Raji (cell line): ENCODE data around the gene PLCXD1.

Source experiments
- POLR2A ChIP-seq: IDR thresholded peaks from 2 replicates; pipeline ENCODE4 v1.6.1; 2011; ENCODE audit warnings: low read depth, low read length, control low read depth; ENCODE audit not compliant: insufficient read depth

PLCXD1 gene

GRCh38 chrX:331151-331824 lies 50.1 kb downstream of the PLCXD1 start:
- no peak for TF ChIP-seq POLR2A

GRCh38 chrX:331825-332495 lies 50.8 kb downstream of the PLCXD1 start:
- TF ChIP-seq POLR2A = no peak

GRCh38 chrX:332496-332860 lies 51.3 kb downstream of the PLCXD1 start:
- no peak for TF ChIP-seq POLR2A

GRCh38 chrX:332916-333610 lies 51.9 kb downstream of the PLCXD1 start:
- no peak for TF ChIP-seq POLR2A

- no peak for TF ChIP-seq POLR2A
Measured at GRCh38 chrX:333611-334311, 52.6 kb downstream of the PLCXD1 start.

- no peak for TF ChIP-seq POLR2A
Measured at GRCh38 chrX:334331-334891, 53.2 kb downstream of the PLCXD1 start.

- TF ChIP-seq POLR2A = no peak
Measured at GRCh38 chrX:334971-335757, 54.0 kb downstream of the PLCXD1 start.

- no peak for TF ChIP-seq POLR2A
Measured at GRCh38 chrX:335758-336155, 54.6 kb downstream of the PLCXD1 start.

- TF ChIP-seq POLR2A = no peak
Measured at GRCh38 chrX:336227-336626, 55.0 kb downstream of the PLCXD1 start.

GRCh38 chrX:337331-337831 lies 56.2 kb downstream of the PLCXD1 start:
- TF ChIP-seq POLR2A = no peak

- TF ChIP-seq POLR2A = no peak
Measured at GRCh38 chrX:338281-338835, 57.2 kb downstream of the PLCXD1 start.

- no peak for TF ChIP-seq POLR2A
Measured at GRCh38 chrX:338836-339400, 57.7 kb downstream of the PLCXD1 start.

GRCh38 chrX:340121-340520 lies 58.9 kb downstream of the PLCXD1 start:
- TF ChIP-seq POLR2A = no peak
